Astrocyte of the spinal cord (primary cell): ENCODE measurements around the gene SPACA1.

ENCODE experiments used
- DNase-seq: peaks from one replicate; pipeline ENCODE4 v3.0.0; 2011; ENCODE audit warnings: low read depth, low spot score
- H3K4me3 ChIP-seq: 2 replicates; pipeline ENCODE4 v1.5.1; 2011; ENCODE audit warnings: low read depth, mild to moderate bottlenecking, low read length, moderate library complexity
- CTCF ChIP-seq: IDR thresholded peaks from 2 replicates; pipeline ENCODE4 v1.5.1; 2012; ENCODE audit warnings: low read depth, mild to moderate bottlenecking, low read length, inconsistent platforms
- in situ Hi-C: cut with HindIII; loops from 2 replicates; pipeline ENCODE4 v1.10.0; 2017; ENCODE audit warnings: low sequenced_read_pairs

Gene SPACA1

GRCh38 chr6:88114838-88115237 is 67.2 kb downstream of the SPACA1 start:
- in situ Hi-C loops = no loop called here
- TF ChIP-seq CTCF = no peak
- DNase-seq = no peak
- H3K4me3 ChIP-seq = no peak overlapping the region

DNA sequence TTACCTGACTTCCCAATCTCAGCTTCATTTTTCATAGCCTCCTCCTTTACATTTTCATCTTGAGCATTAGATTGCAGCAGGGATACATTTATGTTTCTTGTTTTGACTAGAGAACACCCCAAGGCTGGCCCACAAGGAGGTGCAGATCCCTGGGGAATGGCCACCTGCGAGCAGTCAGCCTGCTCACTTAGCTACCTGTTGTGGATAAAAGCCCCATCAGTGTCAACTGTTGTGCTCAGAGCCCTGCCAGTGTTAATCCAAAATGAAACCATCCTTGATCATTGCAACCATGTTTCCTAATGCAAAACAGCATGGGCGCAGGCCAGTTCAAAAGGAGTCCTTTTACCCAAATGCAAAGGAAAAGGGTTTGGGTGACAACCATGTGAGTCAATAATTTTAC is 67.7 kb downstream of the SPACA1 start:
- no peak overlapping the region for H3K4me3 ChIP-seq
- no peak for DNase-seq
- TF ChIP-seq CTCF = no peak
- in situ Hi-C loops = no loop called here

GRCh38 chr6:88116276-88116675 is 68.6 kb downstream of the SPACA1 start:
- no peak for TF ChIP-seq CTCF
- no peak for DNase-seq
- no peak overlapping the region for H3K4me3 ChIP-seq
- in situ Hi-C loops = no loop called here
